ENCODE data around the gene CYTH2.

The CYTH2 gene

GRCh38 chr19:48469934-48470680 lies 938 bp downstream of the CYTH2 start:
- Histone ChIP-seq H3K4me3 (ENCODE audit: low read length) (peak overlapping the region; percentile 74), H3K56ac (ENCODE audit: low read length) (peak overlapping the region; percentile 89), H3K79me1 (ENCODE audit: low read length) (peaks cover 20% of the 10 kb centered on the region), H3K79me2 (ENCODE audit: control insufficient read depth, insufficient read depth, low read length) (peaks cover 8% of the 10 kb centered on the region), H3K18ac (ENCODE audit: low read length) (no peak overlapping the region), H3K4me2 (ENCODE audit: low read length) (peak overlapping the region; percentile 82), H3K36me3 (ENCODE audit: control insufficient read depth, insufficient read depth, low read length) (peaks cover 18% of the 10 kb centered on the region), H3K27ac (ENCODE audit: low read depth, low read length) (no peak overlapping the region), H2AK5ac (ENCODE audit: low read length) (peak overlapping the region; percentile 50), H3K4ac (ENCODE audit: low read depth, low read length) (no peak overlapping the region), H4K5ac (ENCODE audit: low read length) (no peak overlapping the region), H4K8ac (ENCODE audit: low read depth, low read length) (no peak overlapping the region), H3K23ac (ENCODE audit: low read length) (peak overlapping the region; percentile 50), H2BK120ac (ENCODE audit: low read depth, low read length) (no peak overlapping the region), H2BK5ac (ENCODE audit: low read length) (no peak overlapping the region), H2BK15ac (replicated peaks; ENCODE audit: low read depth) (no peak overlapping the region), H3K9ac (ENCODE audit: low read length) (peak overlapping the region; percentile 90), H3K4me1 (ENCODE audit: control insufficient read depth, low read depth, low read length) (no peaks in the 10 kb centered on the region), H3K27me3 (ENCODE audit: insufficient read depth, low read length, poor library complexity) (no peaks in the 10 kb centered on the region)
- no CpG with 5 or more reads among the region's 20 CpGs for WGBS (ENCODE audit: extremely low coverage, insufficient coverage, low lambda C conversion rate)
- DNase-seq, result no peak

- Histone ChIP-seq H3K79me2 (ENCODE audit: control insufficient read depth, insufficient read depth, low read length) (peaks cover 8% of the 10 kb centered on the region), H2BK120ac (ENCODE audit: low read depth, low read length) (no peak overlapping the region), H3K18ac (ENCODE audit: low read length) (no peak overlapping the region), H3K27me3 (ENCODE audit: insufficient read depth, low read length, poor library complexity) (no peaks in the 10 kb centered on the region), H3K4ac (ENCODE audit: low read depth, low read length) (no peak overlapping the region), H3K4me1 (ENCODE audit: control insufficient read depth, low read depth, low read length) (no peaks in the 10 kb centered on the region), H3K9ac (ENCODE audit: low read length) (no peak overlapping the region), H3K56ac (ENCODE audit: low read length) (no peak overlapping the region), H3K4me3 (ENCODE audit: low read length) (no peak overlapping the region), H3K79me1 (ENCODE audit: low read length) (peaks cover 20% of the 10 kb centered on the region), H2AK5ac (ENCODE audit: low read length) (no peak overlapping the region), H3K23ac (ENCODE audit: low read length) (no peak overlapping the region), H4K5ac (ENCODE audit: low read length) (no peak overlapping the region), H2BK5ac (ENCODE audit: low read length) (no peak overlapping the region), H2BK15ac (replicated peaks; ENCODE audit: low read depth) (no peak overlapping the region), H4K8ac (ENCODE audit: low read depth, low read length) (no peak overlapping the region), H3K36me3 (ENCODE audit: control insufficient read depth, insufficient read depth, low read length) (peaks cover 20% of the 10 kb centered on the region), H3K4me2 (ENCODE audit: low read length) (no peak overlapping the region), H3K27ac (ENCODE audit: low read depth, low read length) (no peak overlapping the region)
- DNase-seq, result no peak
- WGBS (ENCODE audit: extremely low coverage, insufficient coverage, low lambda C conversion rate), result no CpG with 5 or more reads among the region's 10 CpGs
Measured at GRCh38 chr19:48470856-48471255, 1.7 kb downstream of the CYTH2 start.

- Histone ChIP-seq H3K56ac (ENCODE audit: low read length) (no peak overlapping the region), H3K18ac (ENCODE audit: low read length) (no peak overlapping the region), H4K5ac (ENCODE audit: low read length) (no peak overlapping the region), H3K4me2 (ENCODE audit: low read length) (no peak overlapping the region), H2BK15ac (replicated peaks; ENCODE audit: low read depth) (no peak overlapping the region), H3K79me2 (ENCODE audit: control insufficient read depth, insufficient read depth, low read length) (peaks cover 8% of the 10 kb centered on the region), H2AK5ac (ENCODE audit: low read length) (no peak overlapping the region), H2BK5ac (ENCODE audit: low read length) (no peak overlapping the region), H3K23ac (ENCODE audit: low read length) (no peak overlapping the region), H3K4me1 (ENCODE audit: control insufficient read depth, low read depth, low read length) (no peaks in the 10 kb centered on the region), H3K9ac (ENCODE audit: low read length) (no peak overlapping the region), H3K27me3 (ENCODE audit: insufficient read depth, low read length, poor library complexity) (no peaks in the 10 kb centered on the region), H3K4ac (ENCODE audit: low read depth, low read length) (no peak overlapping the region), H3K4me3 (ENCODE audit: low read length) (no peak overlapping the region), H3K36me3 (ENCODE audit: control insufficient read depth, insufficient read depth, low read length) (peaks cover 23% of the 10 kb centered on the region), H2BK120ac (ENCODE audit: low read depth, low read length) (no peak overlapping the region), H3K27ac (ENCODE audit: low read depth, low read length) (no peak overlapping the region), H3K79me1 (ENCODE audit: low read length) (peaks cover 20% of the 10 kb centered on the region), H4K8ac (ENCODE audit: low read depth, low read length) (no peak overlapping the region)
- no CpG with 5 or more reads among the region's 4 CpGs for WGBS (ENCODE audit: extremely low coverage, insufficient coverage, low lambda C conversion rate)
- no peak for DNase-seq
Measured at GRCh38 chr19:48471836-48472235, 2.7 kb downstream of the CYTH2 start.

GRCh38 chr19:48473161-48473966 lies 4.2 kb downstream of the CYTH2 start:
- H2AK5ac ChIP-seq (ENCODE audit: low read length), result no peak overlapping the region
- no peaks in the 10 kb centered on the region for H3K4me1 ChIP-seq (ENCODE audit: control insufficient read depth, low read depth, low read length)
- no peak overlapping the region for H3K4ac ChIP-seq (ENCODE audit: low read depth, low read length)
- no peak overlapping the region for H2BK120ac ChIP-seq (ENCODE audit: low read depth, low read length)
- DNase-seq, result no peak
- H3K36me3 ChIP-seq (ENCODE audit: control insufficient read depth, insufficient read depth, low read length), result peaks cover 28% of the 10 kb centered on the region
- H3K18ac ChIP-seq (ENCODE audit: low read length), result no peak overlapping the region
- no CpG with 5 or more reads among the region's 14 CpGs for WGBS (ENCODE audit: extremely low coverage, insufficient coverage, low lambda C conversion rate)
- H3K79me1 ChIP-seq (ENCODE audit: low read length), result peaks cover 20% of the 10 kb centered on the region
- no peak overlapping the region for H3K56ac ChIP-seq (ENCODE audit: low read length)
- H2BK15ac ChIP-seq (replicated peaks; ENCODE audit: low read depth), result no peak overlapping the region
- H2BK5ac ChIP-seq (ENCODE audit: low read length), result no peak overlapping the region
- H4K8ac ChIP-seq (ENCODE audit: low read depth, low read length), result no peak overlapping the region
- H3K9ac ChIP-seq (ENCODE audit: low read length), result no peak overlapping the region
- H3K4me2 ChIP-seq (ENCODE audit: low read length), result no peak overlapping the region
- H4K5ac ChIP-seq (ENCODE audit: low read length), result no peak overlapping the region
- H3K4me3 ChIP-seq (ENCODE audit: low read length), result no peak overlapping the region
- H3K27ac ChIP-seq (ENCODE audit: low read depth, low read length), result no peak overlapping the region
- no peak overlapping the region for H3K23ac ChIP-seq (ENCODE audit: low read length)
- H3K79me2 ChIP-seq (ENCODE audit: control insufficient read depth, insufficient read depth, low read length), result peaks cover 8% of the 10 kb centered on the region
- no peaks in the 10 kb centered on the region for H3K27me3 ChIP-seq (ENCODE audit: insufficient read depth, low read length, poor library complexity)

GRCh38 chr19:48474084-48474592 lies 5.0 kb downstream of the CYTH2 start:
- no CpG with 5 or more reads among the region's 16 CpGs for WGBS (ENCODE audit: extremely low coverage, insufficient coverage, low lambda C conversion rate)
- Histone ChIP-seq H3K27ac (ENCODE audit: low read depth, low read length) (no peak overlapping the region), H3K36me3 (ENCODE audit: control insufficient read depth, insufficient read depth, low read length) (peaks cover 28% of the 10 kb centered on the region), H3K79me2 (ENCODE audit: control insufficient read depth, insufficient read depth, low read length) (peaks cover 8% of the 10 kb centered on the region), H2BK15ac (replicated peaks; ENCODE audit: low read depth) (no peak overlapping the region), H3K18ac (ENCODE audit: low read length) (no peak overlapping the region), H3K9ac (ENCODE audit: low read length) (no peak overlapping the region), H3K4me3 (ENCODE audit: low read length) (no peak overlapping the region), H2BK120ac (ENCODE audit: low read depth, low read length) (no peak overlapping the region), H2BK5ac (ENCODE audit: low read length) (no peak overlapping the region), H2AK5ac (ENCODE audit: low read length) (no peak overlapping the region), H3K4me2 (ENCODE audit: low read length) (no peak overlapping the region), H3K79me1 (ENCODE audit: low read length) (peaks cover 20% of the 10 kb centered on the region), H3K4me1 (ENCODE audit: control insufficient read depth, low read depth, low read length) (no peaks in the 10 kb centered on the region), H4K8ac (ENCODE audit: low read depth, low read length) (no peak overlapping the region), H3K23ac (ENCODE audit: low read length) (no peak overlapping the region), H3K4ac (ENCODE audit: low read depth, low read length) (no peak overlapping the region), H3K56ac (ENCODE audit: low read length) (no peak overlapping the region), H4K5ac (ENCODE audit: low read length) (no peak overlapping the region), H3K27me3 (ENCODE audit: insufficient read depth, low read length, poor library complexity) (no peaks in the 10 kb centered on the region)
- no peak for DNase-seq
